ENCODE measurements around the gene BSN.
"Not testable (repeated sequence)": the region's sequence is repeated elsewhere in the genome, so short reads cannot be mapped to it uniquely, and the experiment has no call there.

Gene BSN

DNA sequence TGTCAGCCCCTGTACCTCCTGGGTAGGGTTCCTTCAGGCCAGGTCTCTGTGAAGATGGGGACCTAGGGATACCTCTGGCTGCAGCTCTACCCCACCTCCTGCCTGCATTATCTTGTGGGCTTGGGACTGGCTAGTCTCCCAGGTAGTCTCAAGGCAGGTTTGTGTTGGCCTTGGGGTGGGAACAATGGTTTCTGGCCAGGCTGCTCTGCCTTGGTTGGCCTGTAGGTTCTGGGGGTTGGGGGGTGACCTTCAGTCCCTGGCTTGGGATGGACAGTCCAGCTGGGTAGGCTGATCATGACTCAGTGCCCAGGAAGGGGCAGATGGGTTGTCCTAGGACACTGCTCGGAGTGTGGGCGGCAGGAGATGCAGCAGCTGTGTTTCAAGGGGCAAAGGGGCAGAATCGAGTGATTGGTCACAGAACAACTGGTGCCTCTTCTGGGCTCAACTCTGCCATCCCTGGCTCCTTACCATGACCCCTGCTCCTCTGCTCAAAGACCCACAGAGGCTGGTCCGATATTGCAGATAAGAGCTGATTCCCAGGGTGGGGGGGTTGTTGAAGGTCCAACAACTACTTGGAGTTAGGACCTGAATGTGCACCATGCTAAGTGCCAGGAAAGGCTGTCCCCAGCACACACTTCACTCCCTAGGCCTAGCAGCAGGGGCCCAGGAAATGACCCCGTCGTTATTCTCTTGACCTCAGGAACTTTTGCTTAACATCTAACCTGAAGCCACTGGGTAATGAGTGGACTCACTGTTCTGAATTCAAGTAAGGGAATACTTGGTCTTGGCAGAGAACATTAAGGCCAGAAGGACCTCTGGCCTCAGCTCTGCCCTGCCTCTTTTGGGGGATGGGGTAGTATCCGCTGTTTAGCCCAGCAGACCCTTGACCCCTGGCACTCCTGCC is 18.1 kb upstream of the BSN start:
- DNase-seq: no peak

GRCh38 chr3:49536875-49537533 is 17.3 kb upstream of the BSN start:
- DNase-seq: no peak

GRCh38 chr3:49539659-49540560 is 14.4 kb upstream of the BSN start:
- DNase-seq: peak; percentile 99

GRCh38 chr3:49552087-49552486 is 2.2 kb upstream of the BSN start:
- DNase-seq: no peak

DNA sequence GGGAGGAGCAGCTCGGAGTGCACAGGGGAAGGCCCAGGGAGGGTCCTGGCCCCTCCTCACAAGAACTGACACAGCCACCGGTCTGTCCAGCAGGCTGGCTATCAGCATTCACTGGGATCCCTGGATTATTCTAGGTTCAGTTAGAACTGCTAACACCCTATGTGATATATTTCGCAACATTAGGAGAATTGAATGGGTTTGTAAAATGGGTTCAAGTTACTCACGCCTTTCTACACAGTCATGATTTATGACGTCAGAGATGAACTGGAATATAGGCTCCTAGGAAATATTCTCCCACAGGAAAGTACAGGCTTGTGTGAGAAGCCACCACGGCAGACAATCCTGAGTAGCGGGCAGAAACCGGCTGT is 969 bp upstream of the BSN start:
- no peak for DNase-seq

GRCh38 chr3:49554633-49555265 is 472 bp downstream of the BSN start:
- DNase-seq: peak; percentile 84

DNA sequence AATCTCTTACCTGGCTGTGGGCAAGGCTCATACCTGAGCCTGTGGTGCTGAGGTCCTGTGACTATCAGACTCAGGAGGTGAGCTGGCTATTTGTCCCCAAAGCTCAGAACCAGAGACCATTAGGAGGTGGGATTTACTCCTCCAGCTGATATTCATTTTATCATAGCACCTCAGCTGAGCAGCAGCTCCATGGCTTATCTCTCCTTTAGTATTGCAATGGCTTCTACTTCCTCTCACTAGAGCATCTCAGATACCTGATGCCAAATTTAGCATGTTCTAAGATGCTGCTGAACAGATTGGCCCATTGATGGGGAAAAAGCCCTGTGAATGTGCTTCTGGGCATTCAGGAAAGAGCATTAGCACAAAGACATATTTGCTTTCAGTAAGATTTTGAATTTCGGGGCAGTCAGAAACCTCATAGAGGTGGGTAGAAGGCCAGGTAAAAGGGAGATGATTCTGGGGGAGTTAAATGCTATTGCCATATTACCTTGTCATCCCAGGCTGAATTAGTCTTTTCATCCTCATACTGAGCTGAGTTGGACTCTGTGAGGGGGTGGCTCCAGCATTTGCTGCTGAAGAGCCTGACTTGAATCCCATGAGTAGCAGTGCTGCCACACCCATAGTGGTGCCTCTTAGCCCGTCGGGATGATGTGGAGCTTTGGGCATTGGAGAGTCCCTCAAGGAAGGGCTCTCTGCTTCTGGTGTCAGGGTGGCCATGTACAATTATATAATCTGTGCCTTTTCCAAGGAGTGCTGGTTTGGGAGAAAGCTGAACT is 2.4 kb downstream of the BSN start:
- no peak for DNase-seq

GRCh38 chr3:49563040-49563578 is 8.8 kb downstream of the BSN start:
- DNase-seq: no peak

DNA sequence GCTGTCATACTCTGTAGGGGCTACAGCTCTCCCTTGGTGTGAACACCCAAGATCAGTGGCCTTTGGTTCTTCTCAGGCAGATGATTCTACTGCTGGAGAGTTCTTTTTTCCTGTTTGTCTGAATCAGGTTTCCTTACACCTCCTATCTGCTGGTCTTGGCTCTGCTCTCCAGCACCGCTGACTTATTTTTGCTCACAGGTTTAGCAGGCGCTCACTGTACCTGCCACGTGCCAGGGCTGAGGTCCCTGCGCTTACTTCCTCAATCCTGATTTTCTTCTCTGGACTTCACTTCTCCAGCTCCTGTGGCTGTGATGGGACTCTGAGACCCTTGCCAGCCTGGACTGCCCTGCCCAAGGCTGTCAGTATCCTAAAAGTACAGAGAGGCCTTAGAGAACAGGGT is 9.5 kb downstream of the BSN start:
- no peak for DNase-seq

DNA sequence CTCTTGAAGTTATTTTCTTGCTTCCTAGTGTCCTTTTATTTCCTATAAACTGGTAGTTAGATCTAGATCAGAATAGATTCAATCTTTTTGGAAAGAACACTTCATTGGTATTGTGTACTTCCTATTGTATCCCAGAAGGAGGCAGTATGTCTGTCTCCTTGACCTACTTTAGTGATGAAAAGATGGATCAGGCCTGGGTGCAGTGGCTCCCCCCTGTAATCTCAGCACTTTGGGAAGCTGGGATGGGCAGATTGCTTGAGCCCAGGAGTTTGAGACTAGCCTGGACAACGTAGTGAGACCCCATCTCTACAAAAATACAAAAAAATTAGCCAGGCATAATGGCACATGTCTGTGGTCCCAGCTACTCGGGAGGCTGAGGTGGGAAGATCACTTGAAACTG is 12.0 kb downstream of the BSN start:
- DNase-seq: no peak

DNA sequence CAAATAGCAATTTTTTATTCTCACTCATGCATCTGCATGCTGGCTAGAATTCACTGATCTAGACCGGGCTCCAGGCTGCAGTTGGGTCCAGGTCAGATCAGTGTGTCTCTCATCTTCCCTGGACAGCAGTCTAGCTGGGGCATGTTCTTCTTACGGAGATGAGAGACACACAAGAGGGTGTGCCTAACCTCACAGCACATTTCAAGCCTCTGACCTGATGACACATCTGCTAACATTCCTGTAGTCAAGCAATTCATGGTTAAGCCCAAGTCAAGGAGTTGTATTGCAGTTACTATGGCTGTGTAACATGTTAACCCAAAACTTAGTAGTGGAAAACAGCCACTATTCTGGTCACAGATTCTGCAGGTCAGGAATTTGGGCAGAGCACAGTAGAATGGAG is 13.1 kb downstream of the BSN start:
- no peak for DNase-seq

GRCh38 chr3:49568965-49569364 is 14.7 kb downstream of the BSN start:
- DNase-seq: no peak

GRCh38 chr3:49570028-49570654 is 15.9 kb downstream of the BSN start:
- no peak for DNase-seq

- no peak for DNase-seq
Observed at GRCh38 chr3:49582177-49582576, 27.9 kb downstream of the BSN start.

DNA sequence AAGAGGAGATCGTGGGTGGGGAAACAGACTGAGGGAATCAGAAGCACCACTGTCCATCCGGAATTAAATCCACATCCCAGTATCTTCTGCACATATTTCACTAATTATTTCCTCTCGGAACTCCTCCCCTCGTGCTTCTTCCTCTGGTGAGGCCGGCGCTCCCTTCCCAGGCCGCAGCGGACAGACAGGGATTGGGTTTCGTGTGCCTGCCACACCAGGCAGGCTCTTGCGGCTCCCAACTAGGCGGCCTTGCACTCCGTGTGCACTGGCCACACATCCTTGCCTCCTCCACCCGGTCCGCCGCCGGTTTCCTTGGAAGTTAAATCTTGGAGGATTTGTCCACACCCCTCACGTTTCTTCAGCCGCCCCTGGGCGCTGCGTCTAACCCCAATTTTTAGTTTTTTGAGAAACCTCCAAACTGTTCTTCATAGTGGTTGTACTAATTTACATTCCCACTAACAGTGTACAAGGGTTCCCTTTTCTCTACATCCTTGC is 31.0 kb downstream of the BSN start:
- not testable (repeated sequence) for DNase-seq

- DNase-seq: no peak
Observed at GRCh38 chr3:49591615-49592014, 37.3 kb downstream of the BSN start.

DNA sequence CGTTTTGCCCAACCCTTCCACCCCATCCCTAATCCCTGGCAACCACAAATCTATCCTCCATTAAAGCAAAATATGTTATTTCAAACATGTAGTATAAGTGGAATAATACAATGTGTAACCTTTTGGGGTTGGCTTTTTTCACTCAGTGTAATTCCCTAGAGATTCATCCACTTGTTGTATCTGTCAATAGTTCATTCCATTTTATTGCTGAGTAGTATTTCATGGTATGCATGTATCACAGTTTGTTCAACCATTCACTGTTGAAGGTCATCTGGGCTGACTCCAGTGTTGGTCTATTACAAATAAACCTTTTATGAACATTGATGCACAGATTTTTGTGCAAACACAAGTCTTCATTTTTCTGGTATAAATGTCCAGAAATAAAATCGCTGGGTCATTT is 38.8 kb downstream of the BSN start:
- no peak for DNase-seq

GRCh38 chr3:49600781-49601180 is 46.5 kb downstream of the BSN start:
- no peak for DNase-seq

DNA sequence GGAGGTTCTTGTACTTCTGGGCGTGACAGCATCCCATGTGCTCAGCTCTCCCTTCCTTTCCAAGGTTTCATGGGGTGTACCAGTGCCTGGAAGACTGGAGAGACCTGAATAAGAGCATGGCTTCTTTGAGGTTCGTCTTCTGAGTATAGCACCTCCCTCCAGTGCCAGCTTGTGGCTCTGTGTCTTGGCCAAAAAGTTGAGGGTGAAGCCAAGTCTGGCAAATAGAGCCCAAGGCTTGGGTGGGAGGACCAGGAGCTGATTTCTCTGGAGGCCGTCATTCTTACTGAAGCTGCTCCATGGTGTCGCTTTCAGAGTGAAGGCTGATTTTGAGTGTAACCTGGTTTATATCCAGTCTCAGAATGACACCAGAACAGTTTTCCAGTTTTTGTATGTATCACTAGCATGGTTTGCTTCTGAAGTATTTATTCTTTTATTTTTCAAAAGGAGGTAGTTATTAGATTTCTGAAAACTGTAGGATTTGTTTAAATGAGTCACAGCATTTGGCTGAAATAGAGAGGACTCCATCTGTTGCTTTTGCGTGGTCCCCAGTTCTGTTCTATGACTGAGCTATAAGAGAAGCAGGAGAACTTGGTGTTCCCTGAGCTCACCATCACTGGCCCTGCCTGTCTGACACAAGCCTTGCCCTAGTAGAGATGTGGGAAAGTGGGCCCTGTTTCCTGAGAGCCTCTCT is 47.2 kb downstream of the BSN start:
- DNase-seq: no peak

GRCh38 chr3:49602049-49602554 is 47.8 kb downstream of the BSN start:
- DNase-seq: no peak

Measured in activated CD8-positive, alpha-beta memory T cell treated with anti-CD3 and anti-CD28 coated beads for 24 hours (primary cell).